Measurements from ENCODE around the gene B3GNT8. TPM values are rescaled to one million over a fixed set of nuclear protein-coding genes. Genes with fewer than 3 reads are reported as not detected.
"Not testable (repeated sequence)": the region's sequence is repeated elsewhere in the genome, so short reads cannot be mapped to it uniquely, and the experiment has no call there.

B3GNT8 gene
- total RNA-seq, 1 donor from 2014 or later = 0.16 TPM

DNA sequence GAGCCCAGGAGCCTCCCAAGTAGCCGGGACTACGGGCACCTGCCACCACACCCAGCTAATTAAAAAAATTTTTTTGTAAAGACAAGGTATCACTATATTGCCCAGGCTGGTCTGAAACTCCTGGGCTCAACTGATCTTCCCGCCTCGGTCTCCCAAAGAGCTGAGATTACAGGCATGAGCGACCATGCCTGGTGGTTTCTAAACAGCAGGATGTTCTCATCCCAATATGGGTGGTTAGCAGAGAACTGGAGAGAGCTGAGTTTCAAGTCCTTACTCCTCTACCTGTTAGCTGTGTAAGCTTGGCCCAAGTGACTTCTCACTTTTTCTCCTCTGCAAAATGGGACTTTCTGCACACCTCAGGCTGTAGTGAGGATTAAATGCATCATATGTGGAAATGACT, 42.8 kb downstream of the B3GNT8 start:
- DNase-seq = no peak

GRCh38 chr19:41381536-41381935, 45.6 kb downstream of the B3GNT8 start:
- DNase-seq = not testable (repeated sequence)

- no peak for DNase-seq
These were observed 49.0 kb downstream of the B3GNT8 start for GRCh38 chr19:41377977-41378709.

DNA sequence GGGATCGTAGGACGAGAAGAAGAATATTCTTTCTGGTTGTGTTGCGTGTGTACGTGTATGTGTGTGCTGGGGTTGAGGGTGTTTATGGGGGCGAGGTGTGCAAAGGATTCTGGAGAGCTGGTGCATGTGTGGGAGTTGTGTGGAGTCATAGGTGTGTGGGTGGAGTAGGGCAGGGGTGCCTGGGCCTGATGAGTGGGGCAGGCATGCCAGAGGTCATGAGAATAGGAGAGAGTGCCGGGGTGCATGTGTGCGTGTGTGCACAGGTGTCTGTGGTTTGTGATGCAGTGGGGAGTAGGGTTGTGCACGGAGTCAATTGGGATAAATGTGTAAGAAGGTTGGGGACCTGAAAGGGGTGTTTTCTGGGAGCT, 50.2 kb downstream of the B3GNT8 start:
- no peak for DNase-seq

DNA sequence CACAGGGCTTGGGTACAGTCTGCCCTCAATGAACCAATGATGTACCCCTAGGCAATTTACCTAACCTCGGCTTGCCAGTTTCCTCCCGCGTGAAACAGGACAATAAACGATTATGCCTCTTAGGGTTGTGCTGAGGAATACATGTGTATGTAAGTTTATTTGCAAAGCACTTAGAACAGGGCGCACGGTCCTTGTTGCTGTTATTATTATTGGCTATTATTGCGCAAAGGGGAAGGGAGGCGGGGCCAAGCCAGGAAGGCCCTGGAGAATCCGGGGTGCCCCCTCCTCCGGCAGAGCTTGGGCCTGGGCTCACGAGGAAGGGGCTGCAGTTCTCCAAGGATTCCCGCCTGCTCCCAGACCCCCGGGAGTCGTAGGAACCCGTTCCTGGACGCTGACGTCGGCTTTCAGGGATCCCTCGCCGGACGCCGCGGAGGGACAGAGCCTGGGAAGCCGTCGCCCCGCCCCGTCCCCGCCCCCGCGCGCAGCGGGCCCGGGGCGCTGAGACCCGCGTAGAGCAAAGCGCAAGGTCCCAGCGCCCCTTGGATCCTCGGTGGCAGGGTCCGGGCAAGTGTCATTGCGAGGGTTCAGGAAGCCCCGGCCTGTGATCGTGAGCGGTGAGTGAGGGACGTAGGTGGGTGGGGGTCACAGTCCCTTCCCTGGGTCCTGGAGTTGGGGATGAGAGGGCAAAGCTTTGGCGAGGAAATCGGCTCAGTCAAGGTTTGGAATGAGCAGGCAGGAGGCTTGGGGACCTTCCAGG, 50.8 kb downstream of the B3GNT8 start, which contains the start of gene TMEM91:
Gene TMEM91, plus strand, starts transcription at position 293 of the 757 bp plus-strand sequence. CDS start 1,777 bp downstream, outside the sequence.
- no peak for DNase-seq

Small RNAs within 50 kb of the gene (small RNA-seq; reads per million reads assigned to genes)
- gene RF00017 = not detected

Other genes starting within 250 kb of the B3GNT8 start
- 1.4 TPM for gene CYP2S1, start 234.2 kb downstream of the B3GNT8 start, total RNA-seq
- gene AXL, start 208.2 kb downstream of the B3GNT8 start, total RNA-seq = 9.2 TPM
- gene HNRNPUL1, start 163.0 kb downstream of the B3GNT8 start, total RNA-seq = 64.7 TPM
- 6.4 TPM for gene CCDC97, start 117.2 kb downstream of the B3GNT8 start, total RNA-seq
- 0.94 TPM for gene TGFB1, start 73.5 kb downstream of the B3GNT8 start, total RNA-seq
- 5.3 TPM for gene B9D2, start 63.2 kb downstream of the B3GNT8 start, total RNA-seq
- 9.4 TPM for gene TMEM91, start 50.8 kb downstream of the B3GNT8 start, total RNA-seq
- 14.8 TPM for gene EXOSC5, start 30.0 kb downstream of the B3GNT8 start, total RNA-seq
- gene BCKDHA, start 29.6 kb downstream of the B3GNT8 start, total RNA-seq = 24.5 TPM
- 14.5 TPM for gene DMAC2, start 12.5 kb upstream of the B3GNT8 start, total RNA-seq
- not detected for gene ERICH4, start 15.8 kb upstream of the B3GNT8 start, total RNA-seq
- gene CEACAM21, start 148.8 kb upstream of the B3GNT8 start, total RNA-seq = 1.6 TPM
- gene CEACAM4, start 199.7 kb upstream of the B3GNT8 start, total RNA-seq = not detected

Measured in occipital lobe (tissue), 3 donors.